Measurements from ENCODE around the gene RPL10.
A peak's percentile ranks its signal among the peaks of the same experiment; 100 is the strongest.

RPL10 gene

GRCh38 chrX:154430916-154431315 lies 32.7 kb downstream of the RPL10 start:
- no peak for DNase-seq (ENCODE audit: low read depth)

DNA sequence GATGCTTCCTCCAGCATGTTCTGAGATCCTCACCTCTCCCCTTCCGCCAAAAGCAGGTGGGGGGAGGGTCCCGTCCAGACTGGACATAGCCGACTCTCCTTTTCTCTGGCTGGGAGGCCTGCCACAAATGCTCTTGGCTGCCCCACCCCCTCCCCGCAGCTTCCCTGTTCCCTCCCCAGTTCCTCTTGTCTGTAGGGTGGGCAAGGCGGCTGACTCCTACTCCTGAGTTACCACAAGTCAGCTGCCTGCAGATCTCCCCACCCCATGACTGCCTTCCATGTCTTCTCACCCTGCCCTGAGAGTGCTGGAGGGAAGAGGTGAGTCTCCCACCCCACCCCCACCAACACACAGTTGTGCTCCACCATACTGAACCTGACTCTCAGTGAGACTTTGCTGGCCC lies 33.2 kb downstream of the RPL10 start:
- DNase-seq (ENCODE audit: low read depth): no peak

DNA sequence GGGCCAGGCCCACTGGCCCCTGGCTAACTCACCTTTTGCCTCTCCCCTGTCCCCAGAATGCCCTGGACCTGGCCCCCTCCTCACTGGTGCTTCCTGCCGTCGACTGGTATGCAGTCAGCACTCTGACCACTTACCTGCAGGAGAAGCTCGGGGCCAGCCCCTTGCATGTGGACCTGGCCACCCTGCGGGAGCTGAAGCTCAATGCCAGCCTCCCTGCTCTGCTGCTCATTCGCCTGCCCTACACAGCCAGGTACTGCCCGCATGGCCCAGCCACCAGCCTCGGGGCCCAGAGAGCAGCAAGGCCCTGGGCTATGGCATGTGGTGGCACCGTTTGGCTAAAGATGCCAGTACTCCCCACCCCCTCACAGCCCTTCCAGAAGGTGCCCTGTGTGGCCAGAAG lies 34.0 kb downstream of the RPL10 start:
- DNase-seq (ENCODE audit: low read depth): no peak

DNA sequence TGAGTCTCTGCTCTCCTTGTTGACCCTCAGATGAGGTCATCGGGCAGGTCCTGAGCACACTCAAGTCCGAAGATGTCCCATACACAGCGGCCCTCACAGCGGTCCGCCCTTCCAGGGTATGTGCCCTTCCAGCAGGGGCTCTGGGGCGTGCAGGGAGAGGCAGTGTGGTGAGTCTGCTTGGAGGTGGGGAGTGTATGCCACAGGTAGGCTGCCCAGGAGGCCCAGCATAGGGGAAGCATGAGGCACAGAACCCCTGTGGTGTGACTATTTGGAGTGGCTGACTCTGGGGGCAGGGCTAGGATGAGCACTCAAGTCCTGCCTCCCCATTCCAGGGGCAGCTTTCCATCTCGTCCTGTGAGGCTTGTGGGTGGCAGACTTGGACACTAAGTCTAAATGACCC lies 35.4 kb downstream of the RPL10 start:
- no peak for DNase-seq (ENCODE audit: low read depth)

- DNase-seq (ENCODE audit: low read depth): no peak
Measured at GRCh38 chrX:154434394-154435168, 36.4 kb downstream of the RPL10 start.

DNA sequence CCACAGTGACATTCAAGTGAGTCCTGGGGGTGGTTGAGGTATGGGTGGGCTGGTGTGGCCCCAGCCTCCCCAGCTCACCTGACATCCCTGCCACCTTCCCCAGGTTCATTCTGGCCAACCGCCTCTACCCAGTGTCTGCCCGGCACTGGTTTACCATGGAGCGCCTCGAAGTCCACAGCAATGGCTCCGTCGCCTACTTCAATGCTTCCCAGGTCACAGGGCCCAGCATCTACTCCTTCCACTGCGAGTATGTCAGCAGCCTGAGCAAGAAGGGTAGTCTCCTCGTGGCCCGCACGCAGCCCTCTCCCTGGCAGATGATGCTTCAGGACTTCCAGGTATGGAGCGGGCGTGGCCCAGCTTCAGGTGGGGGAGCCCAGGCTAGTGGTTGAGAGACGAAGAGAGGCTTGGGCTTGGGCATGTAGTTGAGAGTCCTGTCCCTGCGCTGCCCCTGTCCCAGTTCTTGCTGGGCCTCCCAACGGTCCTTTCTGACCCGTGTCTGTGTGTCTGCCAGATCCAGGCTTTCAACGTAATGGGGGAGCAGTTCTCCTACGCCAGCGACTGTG lies 37.1 kb downstream of the RPL10 start:
- no peak for DNase-seq (ENCODE audit: low read depth)

GRCh38 chrX:154436374-154436982 lies 38.3 kb downstream of the RPL10 start:
- DNase-seq (ENCODE audit: low read depth): peak; percentile 34

- peak; percentile 66 for DNase-seq (ENCODE audit: low read depth)
Measured at GRCh38 chrX:154436983-154437752, 39.0 kb downstream of the RPL10 start, which contains the start of gene GDI1. Gene GDI1 (plus strand): TSS chrX:154437154. CDS start chrX:154437255, 101 bp downstream.

DNA sequence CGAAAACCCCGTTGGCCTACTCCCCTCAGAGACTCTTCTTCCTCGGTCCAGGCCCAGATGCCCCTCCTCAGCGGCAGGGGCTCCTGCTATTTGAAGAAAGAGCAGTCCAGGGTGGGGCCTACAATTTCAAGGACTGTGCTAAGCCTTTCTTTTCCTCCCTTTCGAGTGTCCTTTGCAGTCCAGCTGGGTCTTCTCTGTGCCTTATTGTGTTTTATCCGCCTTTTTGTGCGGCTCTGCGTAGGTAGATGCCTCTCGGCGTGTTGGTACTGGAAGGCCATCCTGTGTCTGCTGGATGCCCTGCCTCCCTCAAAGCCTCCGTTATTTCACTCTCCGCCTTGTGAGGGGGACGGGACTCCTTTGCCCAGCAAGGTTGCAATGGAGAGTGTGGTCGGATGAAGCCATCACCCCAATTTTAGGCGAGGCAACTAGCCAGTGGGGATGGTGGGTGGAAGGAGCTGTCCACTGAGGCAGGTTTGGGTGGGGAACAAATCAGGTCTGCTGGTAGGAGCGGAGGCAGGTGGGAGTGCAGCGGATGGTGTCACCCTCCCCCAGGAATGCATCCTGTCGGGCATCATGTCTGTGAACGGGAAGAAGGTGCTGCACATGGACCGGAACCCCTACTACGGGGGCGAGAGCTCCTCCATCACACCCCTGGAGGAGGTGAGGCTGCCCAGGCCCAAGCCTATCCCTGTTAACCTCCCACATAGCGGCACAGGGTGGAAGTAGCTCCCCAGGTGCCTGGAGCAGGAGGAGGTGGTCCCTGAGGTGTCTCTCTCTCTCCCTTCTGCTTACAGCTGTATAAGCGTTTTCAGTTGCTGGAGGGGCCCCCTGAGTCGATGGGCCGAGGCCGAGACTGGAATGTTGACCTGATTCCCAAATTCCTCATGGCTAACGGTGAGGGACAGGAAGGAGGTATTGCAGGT lies 40.1 kb downstream of the RPL10 start:
- DNase-seq (ENCODE audit: low read depth): no peak

- no peak for DNase-seq (ENCODE audit: low read depth)
Measured at GRCh38 chrX:154439841-154440240, 41.7 kb downstream of the RPL10 start.

DNA sequence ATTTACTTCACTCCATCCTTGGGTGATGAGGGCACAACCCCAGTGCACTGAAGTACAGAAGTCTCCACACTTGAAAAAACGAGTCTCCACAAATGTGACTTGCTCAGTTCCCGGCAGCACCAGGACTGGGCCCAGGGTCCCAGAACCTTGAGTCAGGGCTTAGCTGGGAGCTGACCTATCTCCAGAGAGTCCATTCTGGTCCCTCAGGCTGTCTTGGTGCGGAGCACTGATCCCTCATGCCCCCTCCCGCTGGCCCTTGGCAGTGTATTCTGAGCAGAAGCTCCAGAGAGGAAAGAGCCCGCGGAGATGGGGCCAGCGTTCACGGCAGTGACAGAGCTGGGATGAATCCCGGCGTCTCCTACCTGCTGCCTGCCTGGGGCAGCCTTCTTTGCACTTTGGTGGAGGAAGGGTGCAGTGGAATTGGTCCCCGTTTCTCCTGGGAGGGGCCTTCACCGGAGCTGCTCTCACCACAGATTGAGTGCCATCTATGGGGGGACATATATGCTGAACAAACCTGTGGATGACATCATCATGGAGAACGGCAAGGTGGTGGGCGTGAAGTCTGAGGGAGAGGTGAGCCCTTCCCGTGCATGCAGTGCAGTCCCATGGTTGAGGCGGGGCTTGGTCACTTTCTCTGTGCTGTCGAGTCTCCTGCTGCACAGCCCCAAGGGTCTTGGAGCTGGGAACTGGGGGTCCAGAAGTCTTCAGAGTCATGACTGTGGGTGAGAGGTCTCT lies 42.6 kb downstream of the RPL10 start:
- DNase-seq (ENCODE audit: low read depth): no peak

- DNase-seq (ENCODE audit: low read depth): no peak
Measured at GRCh38 chrX:154441564-154441963, 43.4 kb downstream of the RPL10 start.

DNA sequence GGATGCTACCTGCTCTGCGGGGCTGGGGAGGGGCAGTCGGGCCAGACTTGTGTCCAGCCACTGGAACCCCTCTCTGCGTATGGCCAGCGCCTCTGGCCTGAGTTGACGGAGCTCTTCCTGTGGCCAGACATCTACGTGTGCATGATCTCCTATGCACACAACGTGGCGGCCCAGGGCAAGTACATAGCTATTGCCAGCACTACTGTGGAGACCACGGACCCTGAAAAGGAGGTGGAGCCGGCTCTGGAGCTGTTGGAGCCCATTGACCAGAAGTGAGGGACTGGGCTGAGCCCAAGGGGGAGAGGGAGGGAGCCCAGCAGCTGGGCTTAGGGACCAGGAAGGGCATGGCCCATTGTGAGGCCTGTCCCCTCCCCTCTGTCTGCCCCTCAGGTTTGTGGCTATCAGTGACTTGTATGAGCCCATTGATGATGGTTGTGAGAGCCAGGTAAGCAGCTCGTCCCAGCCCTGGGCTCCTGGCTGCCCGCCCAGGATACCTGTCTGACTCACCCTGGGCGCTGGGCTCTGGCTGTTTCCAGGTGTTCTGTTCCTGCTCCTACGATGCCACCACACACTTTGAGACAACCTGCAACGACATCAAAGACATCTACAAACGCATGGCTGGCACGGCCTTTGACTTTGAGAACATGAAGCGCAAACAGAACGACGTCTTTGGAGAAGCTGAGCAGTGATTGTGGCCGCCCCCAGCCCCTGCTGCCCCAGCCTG lies 44.0 kb downstream of the RPL10 start:
- no peak for DNase-seq (ENCODE audit: low read depth)

DNA sequence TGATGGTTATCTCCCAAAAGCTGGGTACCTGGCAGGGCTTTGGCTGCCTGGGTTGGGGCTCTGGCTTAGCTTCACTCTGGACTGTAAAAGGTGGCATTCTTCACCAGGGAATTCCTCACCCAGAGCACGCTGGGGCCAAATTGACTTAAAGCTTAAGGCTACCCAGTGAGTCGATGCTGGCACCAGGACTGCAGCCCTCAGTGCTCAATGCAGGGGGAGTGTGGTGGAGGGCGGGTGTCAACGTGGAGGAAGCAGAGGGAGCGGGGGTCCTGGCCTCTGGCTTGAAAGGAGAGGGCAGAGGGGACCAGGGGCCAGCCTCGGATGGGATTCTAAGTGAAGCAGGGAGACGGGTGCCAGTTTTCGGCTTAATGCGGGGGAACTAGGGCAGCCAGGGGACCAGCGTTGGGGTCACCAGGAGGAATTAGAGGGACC lies 45.3 kb downstream of the RPL10 start:
- DNase-seq (ENCODE audit: low read depth): peak; percentile 18

DNA sequence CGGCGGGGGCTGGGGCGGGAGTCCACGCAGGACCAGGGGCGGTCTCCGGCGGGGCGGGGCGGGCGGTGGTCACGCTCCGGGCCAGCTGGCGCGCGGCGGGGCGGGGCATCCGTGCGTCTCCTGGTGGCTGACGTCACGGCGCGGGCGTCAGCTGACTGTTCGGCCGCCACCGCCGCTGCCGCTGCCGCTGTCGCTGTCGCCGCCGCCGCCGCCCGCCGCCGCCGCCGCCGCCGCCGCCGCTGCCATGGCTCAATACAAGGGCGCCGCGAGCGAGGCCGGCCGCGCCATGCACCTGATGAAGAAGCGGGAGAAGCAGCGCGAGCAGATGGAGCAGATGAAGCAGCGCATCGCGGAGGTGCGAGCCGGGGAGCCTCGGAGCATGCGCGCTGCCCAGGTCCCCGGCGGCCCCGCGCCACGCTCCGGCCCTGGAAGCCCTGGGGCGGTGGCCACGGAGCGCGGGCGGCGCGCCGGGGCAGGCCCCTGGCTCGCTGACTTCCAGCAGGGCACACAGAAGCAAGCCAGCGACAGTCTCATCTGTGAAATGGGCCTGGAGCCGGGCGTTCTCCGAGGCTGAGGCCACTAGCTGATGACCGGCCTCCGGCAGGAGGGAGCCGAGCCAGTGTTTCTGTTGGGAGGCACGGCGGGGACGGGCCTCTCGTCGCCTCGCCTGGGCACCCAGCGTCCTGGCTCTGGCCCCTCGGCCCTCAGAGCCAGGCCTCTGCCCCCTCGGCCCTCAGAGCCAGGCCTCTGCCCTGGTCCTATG lies 46.0 kb downstream of the RPL10 start, which contains the start of gene FAM50A:
FAM50A (plus strand) TSS at position 150 of the 763 bp plus-strand sequence; CDS start at position 245, 95 bp downstream.
- DNase-seq (ENCODE audit: low read depth): peak; percentile 74

- no peak for DNase-seq (ENCODE audit: low read depth)
Measured at GRCh38 chrX:154444755-154445246, 46.6 kb downstream of the RPL10 start.

GRCh38 chrX:154445776-154446175 lies 47.6 kb downstream of the RPL10 start:
- DNase-seq (ENCODE audit: low read depth): no peak

DNA sequence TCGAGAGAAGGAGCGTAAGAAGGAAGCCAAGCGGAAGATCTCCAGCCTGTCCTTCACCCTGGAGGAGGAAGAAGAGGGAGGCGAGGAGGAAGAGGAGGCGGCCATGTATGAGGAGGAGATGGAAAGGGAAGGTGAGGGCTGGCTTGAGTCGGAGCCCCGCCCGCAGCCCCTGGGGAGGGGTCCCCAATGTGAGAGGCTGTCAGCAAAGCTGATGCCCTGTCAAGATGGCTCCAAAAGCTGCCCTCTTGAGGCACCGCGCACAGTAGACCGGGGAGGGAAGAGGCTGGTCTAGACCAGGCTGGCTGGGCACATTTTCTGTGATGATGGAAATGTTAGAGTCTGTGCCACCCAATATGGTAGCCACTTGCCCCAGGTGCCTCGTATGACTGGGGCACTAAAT lies 48.3 kb downstream of the RPL10 start:
- DNase-seq (ENCODE audit: low read depth): no peak

- no peak for DNase-seq (ENCODE audit: low read depth)
Measured at GRCh38 chrX:154448484-154448883, 50.3 kb downstream of the RPL10 start.
